GM12874 (cell line): Measurements from ENCODE around the gene PCCB.

Source experiments
- TF ChIP-seq, protein P1 (sequence below): IDR thresholded peaks from 2 replicates; pipeline ENCODE4 v1.5.1; 2011; ENCODE audit warnings: low read depth, mild to moderate bottlenecking, control low read depth, low read length, moderate library complexity; ENCODE audit not compliant: insufficient read depth

Gene PCCB

DNA sequence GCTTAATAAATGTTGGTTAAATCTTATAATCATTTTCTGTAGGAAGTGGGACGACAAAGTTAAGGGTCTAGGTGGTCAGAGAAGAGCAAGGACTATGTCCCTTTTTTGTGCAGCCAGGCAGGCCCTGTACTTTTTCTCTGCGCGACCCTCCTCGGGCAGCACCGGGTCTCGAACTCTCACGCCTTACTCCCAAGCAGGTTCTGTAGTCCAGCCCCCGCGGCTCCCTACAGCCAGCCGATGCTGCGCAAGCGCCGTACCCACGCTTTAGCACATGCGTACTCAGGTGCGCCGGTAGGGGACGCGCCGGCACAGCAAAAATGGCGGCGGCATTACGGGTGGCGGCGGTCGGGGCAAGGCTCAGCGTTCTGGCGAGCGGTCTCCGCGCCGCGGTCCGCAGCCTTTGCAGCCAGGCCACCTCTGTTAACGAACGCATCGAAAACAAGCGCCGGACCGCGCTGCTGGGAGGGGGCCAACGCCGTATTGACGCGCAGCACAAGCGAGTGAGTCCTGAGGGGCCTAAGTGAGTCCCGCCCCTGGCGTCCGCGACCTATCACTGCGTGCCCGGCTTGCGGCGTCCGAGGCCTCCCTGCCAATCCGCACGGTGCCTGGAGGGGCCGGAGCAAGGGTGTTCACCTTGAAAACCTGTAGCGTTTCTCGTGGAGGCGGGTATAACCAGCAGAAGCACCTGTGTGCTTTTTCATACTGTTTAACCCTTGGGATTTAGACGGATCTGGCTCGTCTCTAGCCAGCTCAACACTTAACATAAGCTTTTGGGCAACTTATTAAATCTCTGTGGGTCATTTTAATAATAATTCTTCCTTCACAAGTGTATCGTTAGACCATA, at the start of gene PCCB:
TSS of gene PCCB (plus strand) at position 282 of the 844 bp plus-strand sequence. CDS start at position 318, 36 bp downstream.
- TF ChIP-seq, protein P1, sequence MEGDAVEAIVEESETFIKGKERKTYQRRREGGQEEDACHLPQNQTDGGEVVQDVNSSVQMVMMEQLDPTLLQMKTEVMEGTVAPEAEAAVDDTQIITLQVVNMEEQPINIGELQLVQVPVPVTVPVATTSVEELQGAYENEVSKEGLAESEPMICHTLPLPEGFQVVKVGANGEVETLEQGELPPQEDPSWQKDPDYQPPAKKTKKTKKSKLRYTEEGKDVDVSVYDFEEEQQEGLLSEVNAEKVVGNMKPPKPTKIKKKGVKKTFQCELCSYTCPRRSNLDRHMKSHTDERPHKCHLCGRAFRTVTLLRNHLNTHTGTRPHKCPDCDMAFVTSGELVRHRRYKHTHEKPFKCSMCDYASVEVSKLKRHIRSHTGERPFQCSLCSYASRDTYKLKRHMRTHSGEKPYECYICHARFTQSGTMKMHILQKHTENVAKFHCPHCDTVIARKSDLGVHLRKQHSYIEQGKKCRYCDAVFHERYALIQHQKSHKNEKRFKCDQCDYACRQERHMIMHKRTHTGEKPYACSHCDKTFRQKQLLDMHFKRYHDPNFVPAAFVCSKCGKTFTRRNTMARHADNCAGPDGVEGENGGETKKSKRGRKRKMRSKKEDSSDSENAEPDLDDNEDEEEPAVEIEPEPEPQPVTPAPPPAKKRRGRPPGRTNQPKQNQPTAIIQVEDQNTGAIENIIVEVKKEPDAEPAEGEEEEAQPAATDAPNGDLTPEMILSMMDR = peak; percentile 77

DNA sequence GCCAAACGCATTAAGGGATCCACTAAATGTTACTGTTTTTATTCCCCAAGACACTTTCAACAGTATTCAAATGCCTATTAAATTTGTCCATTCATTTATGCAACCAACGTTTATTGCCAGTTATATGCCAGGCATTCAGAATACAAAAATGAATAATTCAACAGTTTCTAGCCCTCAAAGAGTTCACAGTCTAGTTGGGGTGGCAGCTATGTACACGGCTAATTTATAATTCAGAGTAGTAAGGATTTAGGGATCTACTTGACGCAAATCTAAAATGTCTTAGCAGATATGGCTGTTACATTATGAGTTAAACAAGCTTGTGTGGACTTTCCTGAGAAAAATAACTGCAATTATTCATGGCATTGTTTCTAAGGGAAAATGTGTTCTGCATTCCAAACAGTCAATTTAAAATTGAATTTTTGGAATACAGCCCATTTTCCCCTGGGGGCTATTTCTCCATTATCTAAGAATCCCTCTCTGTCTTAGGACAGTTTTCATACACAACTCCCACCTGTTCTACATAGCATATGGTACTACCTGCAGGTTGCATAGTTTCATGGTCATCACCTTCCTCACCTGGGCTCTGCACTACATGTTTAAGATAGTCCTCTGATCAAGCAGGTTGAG, 42.5 kb upstream of the PCCB start:
- TF ChIP-seq, protein P1 = no peak

DNA sequence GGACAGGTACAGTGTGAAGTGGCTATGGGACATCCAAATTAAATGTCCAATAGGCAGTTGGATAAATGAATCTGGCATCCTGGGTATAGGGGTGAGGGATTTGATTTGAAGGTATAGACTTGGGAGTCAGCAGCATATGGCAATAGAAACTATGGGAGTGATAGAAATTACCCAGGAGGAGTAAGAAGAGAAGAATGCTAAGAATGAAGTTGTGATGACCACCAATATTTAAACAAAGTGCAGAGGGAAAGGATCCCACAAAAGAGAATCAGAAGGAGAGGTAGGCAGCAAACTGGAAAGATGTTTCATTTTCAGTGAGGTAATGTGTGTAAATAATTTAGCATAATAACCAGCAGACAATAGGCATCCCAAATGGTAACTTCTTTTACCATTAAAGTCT, 40.2 kb upstream of the PCCB start:
- TF ChIP-seq, protein P1 = no peak

DNA sequence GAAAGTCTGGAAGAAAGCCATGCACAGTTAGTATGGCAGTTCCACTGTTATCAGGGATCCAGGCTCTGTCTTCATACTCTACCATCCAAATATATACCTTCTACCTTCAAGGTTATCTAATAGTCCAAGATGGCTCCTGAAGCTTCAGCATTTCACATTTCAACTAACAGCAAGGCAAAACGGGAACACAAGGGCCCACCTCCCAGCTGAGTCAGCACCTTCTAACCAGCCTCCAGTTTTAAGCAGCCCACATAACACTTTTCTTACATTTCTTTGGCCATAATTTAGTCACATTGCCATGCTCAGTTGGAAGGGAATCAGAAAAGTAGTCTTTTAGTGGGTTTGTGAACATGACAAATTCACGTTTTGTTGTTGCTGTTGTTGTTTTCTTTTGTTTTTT, 38.6 kb upstream of the PCCB start:
- TF ChIP-seq, protein P1 = no peak

DNA sequence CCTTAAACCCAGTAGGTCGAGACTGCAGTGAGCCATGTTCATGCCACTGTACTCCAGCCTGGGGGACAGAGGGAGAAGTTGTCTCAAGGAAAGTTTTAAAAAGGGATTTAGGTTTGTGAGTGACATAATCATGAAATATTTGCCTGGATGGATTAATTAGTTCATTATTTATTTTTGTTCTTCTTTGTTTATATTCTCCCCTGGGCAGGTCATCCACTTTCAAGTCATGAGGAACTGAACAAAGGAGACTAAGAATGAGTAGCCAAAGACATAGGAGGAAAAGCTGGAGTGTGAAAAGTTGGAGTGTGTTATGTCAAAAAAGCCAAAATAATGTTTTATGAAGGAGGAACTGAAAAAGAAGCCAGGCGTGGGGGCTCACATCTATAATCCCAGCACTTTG, 17.7 kb upstream of the PCCB start:
- TF ChIP-seq, protein P1 = no peak

DNA sequence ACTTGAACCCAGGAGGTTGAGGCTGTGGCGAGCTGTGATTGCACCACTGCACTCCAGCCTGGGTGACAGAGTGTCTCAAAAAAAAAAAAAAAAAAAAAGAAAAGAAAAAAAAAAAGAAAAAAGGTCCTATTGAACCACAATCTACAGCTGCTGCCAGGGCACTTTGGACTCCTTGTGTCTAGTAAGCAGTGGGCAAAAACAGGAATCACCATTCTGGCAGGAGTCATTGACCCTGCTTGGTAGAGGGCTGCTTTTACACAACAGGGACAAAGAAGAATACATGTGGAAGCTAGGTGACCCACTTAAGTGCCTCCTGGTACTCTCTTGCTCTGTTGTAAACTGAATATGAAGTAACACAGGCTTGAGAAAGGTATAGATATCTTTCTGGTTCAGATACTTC, 14.6 kb upstream of the PCCB start:
- TF ChIP-seq, protein P1 = no peak

DNA sequence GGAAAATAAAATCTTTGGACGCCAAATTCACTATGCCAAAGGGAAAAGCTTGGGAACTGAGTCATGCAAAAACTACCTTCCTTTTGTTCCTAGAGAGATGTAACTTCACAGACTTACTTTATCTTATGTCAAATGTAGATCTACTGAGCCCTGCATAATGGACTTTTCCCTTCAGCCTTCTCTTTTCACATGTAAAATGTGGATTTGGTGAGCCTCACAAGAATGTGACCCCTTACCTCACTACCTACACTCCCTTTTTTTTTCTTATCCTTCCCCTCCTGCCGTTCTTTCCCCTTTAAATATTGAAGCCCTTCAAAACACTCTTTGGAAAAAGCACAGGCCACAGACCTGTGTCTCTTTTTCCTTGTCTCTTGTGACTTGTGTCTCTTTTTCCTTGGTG, 14.0 kb upstream of the PCCB start:
- TF ChIP-seq, protein P1 = no peak
